ENCODE measurements around the gene GAB1. TPM values are rescaled to one million over a fixed set of nuclear protein-coding genes. Genes with fewer than 3 reads are reported as not detected.

GAB1 gene
- total and polyA plus RNA-seq, 7 experiments from 2014 or later, result 0.67 to 6.4 (median 2.2) TPM; not detected in 3

DNA sequence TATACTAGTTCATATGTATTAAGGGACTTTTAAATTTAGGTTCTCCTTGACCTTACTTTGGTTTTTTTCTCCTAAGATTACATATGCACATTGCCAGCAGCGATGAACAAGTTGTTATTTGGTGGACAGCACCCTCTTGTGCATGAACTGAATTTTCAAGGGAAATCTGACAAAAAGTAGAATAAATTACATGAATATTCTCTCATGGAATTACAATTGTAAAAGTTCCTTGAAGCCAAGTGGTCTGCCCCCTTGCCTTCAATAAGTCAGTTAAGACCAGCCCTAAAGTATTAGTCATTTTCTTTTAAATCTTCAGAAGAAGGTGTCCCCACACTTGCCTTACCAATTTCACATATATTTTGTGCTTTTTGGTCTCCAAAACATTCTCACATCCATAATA lies 146.2 kb downstream of the GAB1 start:
- Mint-ChIP-seq H3K27ac (no peak overlapping the region), H3K9me3 (no peaks in the 10 kb centered on the region), H3K4me3 (no peak overlapping the region), H3K4me1 (no peaks in the 10 kb centered on the region), H3K36me3 (no peaks in the 10 kb centered on the region), H3K27me3 (peaks cover 12 to 19% (median 17%) of the 10 kb centered on the region in 5 donors)
- no peaks in the 10 kb centered on the region for H3K36me3 ChIP-seq (ENCODE audit: control insufficient read depth in 2 of 3, insufficient read depth in 3 of 3, low read length in 3 of 3)
- ATAC-seq, result no peak
- intact Hi-C loops (cut with micrococcal nuclease), result no loop called here
- ChIA-PET POLR2A (interaction anchor here (0.7 kb wide), 1 partner anchor 644 kb away, joined by 4 read pairs; no protein-coding TSS in a partner anchor), CTCF (no interaction called here)
- no peak overlapping the region for H3K4me3 ChIP-seq (ENCODE audit: low read length)
- H3K9me3 ChIP-seq (ENCODE audit: control insufficient read depth in 2 of 3, low read length in 3 of 3), result no peaks in the 10 kb centered on the region
- no peaks in the 10 kb centered on the region for H3K27me3 ChIP-seq (ENCODE audit: control insufficient read depth in 2 of 2, insufficient read depth in 2 of 2, low read length in 2 of 2)
- H3K27ac ChIP-seq (ENCODE audit: low read depth, low read length), result no peak overlapping the region
- peak in 1 of 9 donors; percentile 3 for DNase-seq
- no peaks in the 10 kb centered on the region for H3K4me1 ChIP-seq (ENCODE audit: control insufficient read depth in 2 of 2, insufficient read depth in 2 of 2, low read length in 2 of 2)

GRCh38 chr4:143486314-143486713 lies 149.6 kb downstream of the GAB1 start:
- no peaks in the 10 kb centered on the region for H3K27me3 ChIP-seq (ENCODE audit: control insufficient read depth in 2 of 2, insufficient read depth in 2 of 2, low read length in 2 of 2)
- intact Hi-C loops (cut with micrococcal nuclease), result no loop called here
- ATAC-seq (no peak), DNase-seq (no peak)
- peaks cover 7 to 18% (median 12%) of the 10 kb centered on the region in 5 donors for H3K27me3 Mint-ChIP-seq
- POLR2A ChIA-PET, result no interaction called here
- H3K9me3 Mint-ChIP-seq, result no peaks in the 10 kb centered on the region
- H3K4me1 ChIP-seq (ENCODE audit: control insufficient read depth in 2 of 2, insufficient read depth in 2 of 2, low read length in 2 of 2), result no peaks in the 10 kb centered on the region
- no peaks in the 10 kb centered on the region for H3K9me3 ChIP-seq (ENCODE audit: control insufficient read depth in 2 of 3, low read length in 3 of 3)
- no peak overlapping the region for H3K4me3 Mint-ChIP-seq
- no peak overlapping the region for H3K4me3 ChIP-seq (ENCODE audit: low read length)
- H3K27ac ChIP-seq (ENCODE audit: low read depth, low read length), result no peak overlapping the region
- no peak overlapping the region for H3K27ac Mint-ChIP-seq
- H3K36me3 Mint-ChIP-seq, result no peaks in the 10 kb centered on the region
- CTCF ChIA-PET, result no interaction called here
- H3K4me1 Mint-ChIP-seq, result no peaks in the 10 kb centered on the region
- no peaks in the 10 kb centered on the region for H3K36me3 ChIP-seq (ENCODE audit: control insufficient read depth in 2 of 3, insufficient read depth in 3 of 3, low read length in 3 of 3)

- H3K27ac ChIP-seq (ENCODE audit: low read depth, low read length), result no peak overlapping the region
- no peak overlapping the region for H3K4me3 ChIP-seq (ENCODE audit: low read length)
- no peaks in the 10 kb centered on the region for H3K36me3 ChIP-seq (ENCODE audit: control insufficient read depth in 2 of 3, insufficient read depth in 3 of 3, low read length in 3 of 3)
- ChIA-PET CTCF (no interaction called here), POLR2A (no interaction called here)
- Mint-ChIP-seq H3K9me3 (peaks cover 0 to 4% (median 0%) of the 10 kb centered on the region in 11 donors), H3K36me3 (no peaks in the 10 kb centered on the region), H3K27ac (no peak overlapping the region), H3K4me3 (no peak overlapping the region), H3K27me3 (peaks cover 8 to 18% (median 13%) of the 10 kb centered on the region in 5 donors), H3K4me1 (no peaks in the 10 kb centered on the region)
- H3K27me3 ChIP-seq (ENCODE audit: control insufficient read depth in 2 of 2, insufficient read depth in 2 of 2, low read length in 2 of 2), result no peaks in the 10 kb centered on the region
- ATAC-seq (no peak), DNase-seq (no peak)
- intact Hi-C loops (cut with micrococcal nuclease), result no loop called here
- H3K4me1 ChIP-seq (ENCODE audit: control insufficient read depth in 2 of 2, insufficient read depth in 2 of 2, low read length in 2 of 2), result no peaks in the 10 kb centered on the region
- no peaks in the 10 kb centered on the region for H3K9me3 ChIP-seq (ENCODE audit: control insufficient read depth in 2 of 3, low read length in 3 of 3)
Measured at GRCh38 chr4:143488687-143489086, 152.0 kb downstream of the GAB1 start.

- ATAC-seq (no peak), DNase-seq (no peak)
- Mint-ChIP-seq H3K36me3 (no peaks in the 10 kb centered on the region), H3K9me3 (peaks cover 0 to 4% (median 0%) of the 10 kb centered on the region in 11 donors), H3K4me3 (no peak overlapping the region), H3K27me3 (peaks cover 8 to 18% (median 13%) of the 10 kb centered on the region in 5 donors), H3K27ac (no peak overlapping the region), H3K4me1 (no peaks in the 10 kb centered on the region)
- Histone ChIP-seq H3K27me3 (ENCODE audit: control insufficient read depth in 2 of 2, insufficient read depth in 2 of 2, low read length in 2 of 2) (no peaks in the 10 kb centered on the region), H3K27ac (ENCODE audit: low read depth, low read length) (no peak overlapping the region), H3K4me1 (ENCODE audit: control insufficient read depth in 2 of 2, insufficient read depth in 2 of 2, low read length in 2 of 2) (no peaks in the 10 kb centered on the region), H3K4me3 (ENCODE audit: low read length) (no peak overlapping the region), H3K36me3 (ENCODE audit: control insufficient read depth in 2 of 3, insufficient read depth in 3 of 3, low read length in 3 of 3) (no peaks in the 10 kb centered on the region), H3K9me3 (ENCODE audit: control insufficient read depth in 2 of 3, low read length in 3 of 3) (no peaks in the 10 kb centered on the region)
- ChIA-PET CTCF (no interaction called here), POLR2A (no interaction called here)
- intact Hi-C loops (cut with micrococcal nuclease), result no loop called here
Measured at GRCh38 chr4:143489106-143489505, 152.4 kb downstream of the GAB1 start.

- no peaks in the 10 kb centered on the region for H3K4me1 ChIP-seq (ENCODE audit: control insufficient read depth in 2 of 2, insufficient read depth in 2 of 2, low read length in 2 of 2)
- Mint-ChIP-seq H3K9me3 (peaks cover 0 to 4% (median 0%) of the 10 kb centered on the region in 11 donors), H3K4me1 (no peaks in the 10 kb centered on the region), H3K36me3 (no peaks in the 10 kb centered on the region), H3K27me3 (peaks cover 0 to 6% (median 0%) of the 10 kb centered on the region in 5 donors), H3K27ac (no peak overlapping the region), H3K4me3 (no peak overlapping the region)
- POLR2A ChIA-PET, result no interaction called here
- ATAC-seq (no peak), DNase-seq (no peak)
- intact Hi-C loops (cut with micrococcal nuclease), result no loop called here
- CTCF ChIA-PET, result no interaction called here
- H3K4me3 ChIP-seq (ENCODE audit: low read length), result no peak overlapping the region
- no peaks in the 10 kb centered on the region for H3K9me3 ChIP-seq (ENCODE audit: control insufficient read depth in 2 of 3, low read length in 3 of 3)
- H3K36me3 ChIP-seq (ENCODE audit: control insufficient read depth in 2 of 3, insufficient read depth in 3 of 3, low read length in 3 of 3), result no peaks in the 10 kb centered on the region
- H3K27ac ChIP-seq (ENCODE audit: low read depth, low read length), result no peak overlapping the region
- H3K27me3 ChIP-seq (ENCODE audit: control insufficient read depth in 2 of 2, insufficient read depth in 2 of 2, low read length in 2 of 2), result no peaks in the 10 kb centered on the region
Measured at GRCh38 chr4:143498021-143498420, 161.3 kb downstream of the GAB1 start.

GRCh38 chr4:143502231-143502630 lies 165.6 kb downstream of the GAB1 start:
- Histone ChIP-seq H3K4me3 (ENCODE audit: low read length) (no peak overlapping the region), H3K4me1 (ENCODE audit: control insufficient read depth in 2 of 2, insufficient read depth in 2 of 2, low read length in 2 of 2) (no peaks in the 10 kb centered on the region), H3K9me3 (ENCODE audit: control insufficient read depth in 2 of 3, low read length in 3 of 3) (no peaks in the 10 kb centered on the region), H3K36me3 (ENCODE audit: control insufficient read depth in 2 of 3, insufficient read depth in 3 of 3, low read length in 3 of 3) (no peaks in the 10 kb centered on the region), H3K27me3 (ENCODE audit: control insufficient read depth in 2 of 2, insufficient read depth in 2 of 2, low read length in 2 of 2) (no peaks in the 10 kb centered on the region), H3K27ac (ENCODE audit: low read depth, low read length) (no peak overlapping the region)
- CTCF ChIA-PET, result interaction anchor here (0.7 kb wide), 1 partner anchor 654 kb away, joined by 3 read pairs; no protein-coding TSS in a partner anchor
- ATAC-seq (no peak), DNase-seq (no peak)
- Mint-ChIP-seq H3K27ac (no peak overlapping the region), H3K4me3 (no peak overlapping the region), H3K9me3 (peaks cover 0 to 4% (median 0%) of the 10 kb centered on the region in 11 donors), H3K4me1 (no peaks in the 10 kb centered on the region), H3K27me3 (peaks cover 0 to 11% (median 0%) of the 10 kb centered on the region in 5 donors), H3K36me3 (no peaks in the 10 kb centered on the region)
- intact Hi-C loops (cut with micrococcal nuclease), result no loop called here
- POLR2A ChIA-PET, result interaction anchor here (0.7 kb wide), 1 partner anchor 1596 kb away, joined by 3 read pairs; the partner anchor contains the start of genes ABCE1 and ANAPC10

- no peak for DNase-seq
- Histone ChIP-seq H3K4me1 (ENCODE audit: control insufficient read depth in 2 of 2, insufficient read depth in 2 of 2, low read length in 2 of 2) (no peaks in the 10 kb centered on the region), H3K9me3 (ENCODE audit: control insufficient read depth in 2 of 3, low read length in 3 of 3) (no peaks in the 10 kb centered on the region), H3K4me3 (ENCODE audit: low read length) (no peak overlapping the region), H3K27ac (ENCODE audit: low read depth, low read length) (no peak overlapping the region), H3K27me3 (ENCODE audit: control insufficient read depth in 2 of 2, insufficient read depth in 2 of 2, low read length in 2 of 2) (no peaks in the 10 kb centered on the region), H3K36me3 (ENCODE audit: control insufficient read depth in 2 of 3, insufficient read depth in 3 of 3, low read length in 3 of 3) (no peaks in the 10 kb centered on the region)
- Mint-ChIP-seq H3K4me1 (no peaks in the 10 kb centered on the region), H3K4me3 (no peak overlapping the region), H3K36me3 (no peaks in the 10 kb centered on the region), H3K9me3 (peaks cover 0 to 3% (median 0%) of the 10 kb centered on the region in 11 donors), H3K27me3 (peaks cover 0 to 43% (median 0%) of the 10 kb centered on the region in 5 donors), H3K27ac (no peak overlapping the region)
- ChIA-PET POLR2A (no interaction called here), CTCF (no interaction called here)
- ATAC-seq, result no peak
- intact Hi-C loops (cut with micrococcal nuclease), result no loop called here
Measured at GRCh38 chr4:143506031-143506430, 169.4 kb downstream of the GAB1 start.
